ENCODE results near the gene NFKBIE.

DNA sequence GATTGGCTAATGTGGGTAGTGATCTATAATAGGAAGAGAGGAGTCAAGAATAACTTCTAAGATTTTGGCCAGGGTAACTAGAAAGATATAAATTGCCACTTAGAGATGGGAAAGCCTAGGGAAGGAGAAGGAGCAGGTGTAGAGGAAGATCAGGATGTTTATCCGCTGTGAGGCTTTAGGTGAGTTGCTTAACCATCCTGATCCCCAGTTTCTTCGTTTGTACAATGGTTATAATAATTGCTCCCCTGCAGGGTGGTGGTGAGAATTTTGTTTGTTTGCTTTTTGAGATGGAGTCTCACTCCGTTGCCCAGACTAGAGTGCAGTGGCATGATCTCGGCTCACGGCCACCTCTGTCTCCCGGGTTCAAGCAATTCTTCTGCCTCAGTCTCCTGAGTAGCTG is 51.0 kb downstream of the NFKBIE start:
- TF ChIP-seq, protein P1, sequence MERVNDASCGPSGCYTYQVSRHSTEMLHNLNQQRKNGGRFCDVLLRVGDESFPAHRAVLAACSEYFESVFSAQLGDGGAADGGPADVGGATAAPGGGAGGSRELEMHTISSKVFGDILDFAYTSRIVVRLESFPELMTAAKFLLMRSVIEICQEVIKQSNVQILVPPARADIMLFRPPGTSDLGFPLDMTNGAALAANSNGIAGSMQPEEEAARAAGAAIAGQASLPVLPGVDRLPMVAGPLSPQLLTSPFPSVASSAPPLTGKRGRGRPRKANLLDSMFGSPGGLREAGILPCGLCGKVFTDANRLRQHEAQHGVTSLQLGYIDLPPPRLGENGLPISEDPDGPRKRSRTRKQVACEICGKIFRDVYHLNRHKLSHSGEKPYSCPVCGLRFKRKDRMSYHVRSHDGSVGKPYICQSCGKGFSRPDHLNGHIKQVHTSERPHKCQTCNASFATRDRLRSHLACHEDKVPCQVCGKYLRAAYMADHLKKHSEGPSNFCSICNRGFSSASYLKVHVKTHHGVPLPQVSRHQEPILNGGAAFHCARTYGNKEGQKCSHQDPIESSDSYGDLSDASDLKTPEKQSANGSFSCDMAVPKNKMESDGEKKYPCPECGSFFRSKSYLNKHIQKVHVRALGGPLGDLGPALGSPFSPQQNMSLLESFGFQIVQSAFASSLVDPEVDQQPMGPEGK (CRISPR knock-in tag; IDR thresholded peaks at IDR 0.05; ENCODE audit: borderline replicate concordance) = no peak
- no peak for TF ChIP-seq ZNF70 (CRISPR knock-in tag; IDR thresholded peaks at IDR 0.05)
- TF ChIP-seq ZNF8 (CRISPR knock-in tag; IDR thresholded peaks at IDR 0.05) = no peak
- no peak for TF ChIP-seq ZFP30 (CRISPR knock-in tag; IDR thresholded peaks at IDR 0.05)
- TF ChIP-seq OSR1 (CRISPR knock-in tag; IDR thresholded peaks at IDR 0.05) = no peak
- no peak for TF ChIP-seq RARB (CRISPR knock-in tag; IDR thresholded peaks at IDR 0.05)
- TF ChIP-seq, protein P2, sequence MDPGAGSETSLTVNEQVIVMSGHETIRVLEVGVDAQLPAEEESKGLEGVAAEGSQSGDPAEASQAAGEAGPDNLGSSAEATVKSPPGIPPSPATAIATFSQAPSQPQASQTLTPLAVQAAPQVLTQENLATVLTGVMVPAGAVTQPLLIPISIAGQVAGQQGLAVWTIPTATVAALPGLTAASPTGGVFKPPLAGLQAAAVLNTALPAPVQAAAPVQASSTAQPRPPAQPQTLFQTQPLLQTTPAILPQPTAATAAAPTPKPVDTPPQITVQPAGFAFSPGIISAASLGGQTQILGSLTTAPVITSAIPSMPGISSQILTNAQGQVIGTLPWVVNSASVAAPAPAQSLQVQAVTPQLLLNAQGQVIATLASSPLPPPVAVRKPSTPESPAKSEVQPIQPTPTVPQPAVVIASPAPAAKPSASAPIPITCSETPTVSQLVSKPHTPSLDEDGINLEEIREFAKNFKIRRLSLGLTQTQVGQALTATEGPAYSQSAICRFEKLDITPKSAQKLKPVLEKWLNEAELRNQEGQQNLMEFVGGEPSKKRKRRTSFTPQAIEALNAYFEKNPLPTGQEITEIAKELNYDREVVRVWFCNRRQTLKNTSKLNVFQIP (CRISPR knock-in tag; IDR thresholded peaks at IDR 0.05; ENCODE audit: borderline replicate concordance, low read depth) = no peak
- TF ChIP-seq ISL1 (CRISPR knock-in tag; IDR thresholded peaks at IDR 0.05) = no peak
- TF ChIP-seq, protein P3, sequence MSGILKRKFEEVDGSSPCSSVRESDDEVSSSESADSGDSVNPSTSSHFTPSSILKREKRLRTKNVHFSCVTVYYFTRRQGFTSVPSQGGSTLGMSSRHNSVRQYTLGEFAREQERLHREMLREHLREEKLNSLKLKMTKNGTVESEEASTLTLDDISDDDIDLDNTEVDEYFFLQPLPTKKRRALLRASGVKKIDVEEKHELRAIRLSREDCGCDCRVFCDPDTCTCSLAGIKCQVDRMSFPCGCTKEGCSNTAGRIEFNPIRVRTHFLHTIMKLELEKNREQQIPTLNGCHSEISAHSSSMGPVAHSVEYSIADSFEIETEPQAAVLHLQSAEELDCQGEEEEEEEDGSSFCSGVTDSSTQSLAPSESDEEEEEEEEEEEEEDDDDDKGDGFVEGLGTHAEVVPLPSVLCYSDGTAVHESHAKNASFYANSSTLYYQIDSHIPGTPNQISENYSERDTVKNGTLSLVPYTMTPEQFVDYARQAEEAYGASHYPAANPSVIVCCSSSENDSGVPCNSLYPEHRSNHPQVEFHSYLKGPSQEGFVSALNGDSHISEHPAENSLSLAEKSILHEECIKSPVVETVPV (CRISPR knock-in tag; IDR thresholded peaks at IDR 0.05) = no peak
- TF ChIP-seq, protein P4, sequence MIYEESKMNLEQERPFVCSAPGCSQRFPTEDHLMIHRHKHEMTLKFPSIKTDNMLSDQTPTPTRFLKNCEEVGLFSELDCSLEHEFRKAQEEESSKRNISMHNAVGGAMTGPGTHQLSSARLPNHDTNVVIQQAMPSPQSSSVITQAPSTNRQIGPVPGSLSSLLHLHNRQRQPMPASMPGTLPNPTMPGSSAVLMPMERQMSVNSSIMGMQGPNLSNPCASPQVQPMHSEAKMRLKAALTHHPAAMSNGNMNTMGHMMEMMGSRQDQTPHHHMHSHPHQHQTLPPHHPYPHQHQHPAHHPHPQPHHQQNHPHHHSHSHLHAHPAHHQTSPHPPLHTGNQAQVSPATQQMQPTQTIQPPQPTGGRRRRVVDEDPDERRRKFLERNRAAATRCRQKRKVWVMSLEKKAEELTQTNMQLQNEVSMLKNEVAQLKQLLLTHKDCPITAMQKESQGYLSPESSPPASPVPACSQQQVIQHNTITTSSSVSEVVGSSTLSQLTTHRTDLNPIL (CRISPR knock-in tag; IDR thresholded peaks at IDR 0.05; ENCODE audit: low read depth) = no peak

Data from SK-N-SH treated with all-trans-retinoic acid at 6 μM for 48 hours (cell line).